Astrocyte (in vitro differentiated cells and primary cell): ENCODE results near the gene C1orf56. TPM values are rescaled to one million over a fixed set of nuclear protein-coding genes. Genes with fewer than 3 reads are reported as not detected.
A peak's percentile ranks its signal among the peaks of the same experiment; 100 is the strongest.

Experiments
- DNase-seq: peaks from one replicate; pipeline ENCODE4 v3.0.0-alpha.2; 2010; ENCODE audit warnings: low read depth
- FAIRE-seq: peaks from 2 replicates; lab custom pipeline; 2011; peaks lifted over from hg19 to GRCh38; lab: Jason Lieb, UNC
- H2AFZ ChIP-seq: 2 replicates; pipeline ENCODE4 v1.6.0; 2012; ENCODE audit warnings: low read depth, low read length, inconsistent platforms
- H3K27ac ChIP-seq: 2 replicates; pipeline ENCODE4 v1.5.1; 2011; ENCODE audit warnings: low read depth, low read length, inconsistent platforms
- H3K27me3 ChIP-seq: 2 replicates; pipeline ENCODE4 v1.6.0; 2011; ENCODE audit warnings: low read length, inconsistent platforms; ENCODE audit not compliant: insufficient read depth
- H3K36me3 ChIP-seq: 2 replicates; pipeline ENCODE4 v1.5.1; 2011; ENCODE audit warnings: low read length, inconsistent platforms; ENCODE audit not compliant: insufficient read depth
- H3K4me1 ChIP-seq: 2 replicates; pipeline ENCODE4 v1.5.1; 2011; ENCODE audit warnings: low read length, inconsistent platforms; ENCODE audit not compliant: insufficient read depth
- H3K4me2 ChIP-seq: 2 replicates; pipeline ENCODE4 v1.6.0; 2012; ENCODE audit warnings: low read length, inconsistent platforms
- H3K4me3 ChIP-seq: 2 replicates; pipeline ENCODE4 v1.5.1; 2011; ENCODE audit warnings: low read depth, mild to moderate bottlenecking, low read length, inconsistent platforms; ENCODE audit not compliant: insufficient read depth
- H3K79me2 ChIP-seq: 2 replicates; pipeline ENCODE4 v1.6.0; 2012; ENCODE audit warnings: mild to moderate bottlenecking, low read length, inconsistent platforms; ENCODE audit not compliant: insufficient read depth
- H3K9ac ChIP-seq: 2 replicates; pipeline ENCODE4 v1.6.0; 2012; ENCODE audit warnings: mild to moderate bottlenecking, low read length, inconsistent platforms
- H3K9me3 ChIP-seq: 2 replicates; pipeline ENCODE4 v1.5.1; 2012; ENCODE audit warnings: low read depth, mild to moderate bottlenecking, low read length, inconsistent platforms; ENCODE audit not compliant: insufficient read depth
- H4K20me1 ChIP-seq: 2 replicates; pipeline ENCODE4 v1.6.0; 2012; ENCODE audit warnings: low read length, inconsistent platforms; ENCODE audit not compliant: insufficient read depth
- H3K27ac Mint-ChIP-seq: one replicate; pipeline ENCODE4 v1.8.0; 2021; ENCODE audit warnings: mild to moderate bottlenecking, mixed read lengths; ENCODE audit not compliant: unreplicated experiment
- H3K27me3 Mint-ChIP-seq: one replicate; pipeline ENCODE4 v1.8.0; 2021; ENCODE audit warnings: low read depth, mixed read lengths; ENCODE audit not compliant: unreplicated experiment
- H3K36me3 Mint-ChIP-seq: one replicate; pipeline ENCODE4 v1.8.0; 2021; ENCODE audit warnings: low read depth, mixed read lengths; ENCODE audit not compliant: unreplicated experiment
- H3K4me1 Mint-ChIP-seq: one replicate; pipeline ENCODE4 v1.8.0; 2021; ENCODE audit warnings: low read depth, mixed read lengths; ENCODE audit not compliant: unreplicated experiment
- H3K4me3 Mint-ChIP-seq: one replicate; pipeline ENCODE4 v1.8.0; 2021; ENCODE audit warnings: mild to moderate bottlenecking, moderate library complexity, mixed read lengths; ENCODE audit not compliant: unreplicated experiment
- H3K9me3 Mint-ChIP-seq: one replicate; pipeline ENCODE4 v1.8.0; 2021; ENCODE audit warnings: mild to moderate bottlenecking, mixed read lengths; ENCODE audit not compliant: unreplicated experiment
- EZH2 ChIP-seq: IDR thresholded peaks from 2 replicates; pipeline ENCODE4 v1.6.1; 2012; ENCODE audit warnings: mild to moderate bottlenecking, low read length, inconsistent platforms; ENCODE audit not compliant: insufficient read depth
- total RNA-seq: library from RNA; stranded (reverse); gene quantifications from 2 replicates; pipeline ENCODE4 v1.2.1, GENCODE V29; 2021
- TF ChIP-seq, protein P1 (sequence below): IDR thresholded peaks from 2 replicates; pipeline ENCODE4 v1.5.1; 2011; ENCODE audit warnings: low read depth, mild to moderate bottlenecking, inconsistent platforms, low read length, moderate library complexity; ENCODE audit not compliant: insufficient read depth

The C1orf56 gene
- total RNA-seq, 1 donor from 2014 or later = 1.3 TPM

DNA sequence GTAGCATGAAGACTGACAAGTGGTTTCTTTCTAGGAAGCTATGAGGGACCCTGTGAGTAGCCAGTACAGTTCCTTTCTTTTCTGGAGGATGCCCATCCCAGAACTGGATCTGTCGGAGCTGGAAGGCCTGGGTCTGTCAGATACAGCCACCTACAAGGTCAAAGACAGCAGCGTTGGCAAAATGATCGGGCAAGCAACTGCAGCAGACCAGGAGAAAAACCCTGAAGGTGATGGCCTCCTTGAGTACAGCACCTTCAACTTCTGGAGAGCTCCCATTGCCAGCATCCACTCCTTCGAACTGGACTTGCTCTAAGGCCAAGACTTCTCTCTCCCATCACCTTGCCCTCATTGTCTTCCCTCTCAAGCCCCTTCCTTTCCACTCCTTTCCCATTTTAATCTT lies 19.6 kb downstream of the C1orf56 start:
- peak overlapping the region; percentile 31 for H3K4me3 Mint-ChIP-seq
- H3K4me3 ChIP-seq = no peak overlapping the region
- peaks cover 24% of the 10 kb centered on the region for H3K4me1 Mint-ChIP-seq
- H3K4me2 ChIP-seq = no peak overlapping the region
- DNase-seq = no peak
- TF ChIP-seq, protein P1, sequence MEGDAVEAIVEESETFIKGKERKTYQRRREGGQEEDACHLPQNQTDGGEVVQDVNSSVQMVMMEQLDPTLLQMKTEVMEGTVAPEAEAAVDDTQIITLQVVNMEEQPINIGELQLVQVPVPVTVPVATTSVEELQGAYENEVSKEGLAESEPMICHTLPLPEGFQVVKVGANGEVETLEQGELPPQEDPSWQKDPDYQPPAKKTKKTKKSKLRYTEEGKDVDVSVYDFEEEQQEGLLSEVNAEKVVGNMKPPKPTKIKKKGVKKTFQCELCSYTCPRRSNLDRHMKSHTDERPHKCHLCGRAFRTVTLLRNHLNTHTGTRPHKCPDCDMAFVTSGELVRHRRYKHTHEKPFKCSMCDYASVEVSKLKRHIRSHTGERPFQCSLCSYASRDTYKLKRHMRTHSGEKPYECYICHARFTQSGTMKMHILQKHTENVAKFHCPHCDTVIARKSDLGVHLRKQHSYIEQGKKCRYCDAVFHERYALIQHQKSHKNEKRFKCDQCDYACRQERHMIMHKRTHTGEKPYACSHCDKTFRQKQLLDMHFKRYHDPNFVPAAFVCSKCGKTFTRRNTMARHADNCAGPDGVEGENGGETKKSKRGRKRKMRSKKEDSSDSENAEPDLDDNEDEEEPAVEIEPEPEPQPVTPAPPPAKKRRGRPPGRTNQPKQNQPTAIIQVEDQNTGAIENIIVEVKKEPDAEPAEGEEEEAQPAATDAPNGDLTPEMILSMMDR = no peak
- TF ChIP-seq EZH2 = no peak
- no peaks in the 10 kb centered on the region for H3K27me3 Mint-ChIP-seq
- no peak for FAIRE-seq
- H3K27ac ChIP-seq = no peak overlapping the region
- peaks cover 17% of the 10 kb centered on the region for H3K36me3 Mint-ChIP-seq
- no peak overlapping the region for H2AFZ ChIP-seq
- H3K9ac ChIP-seq = no peak overlapping the region
- H3K9me3 Mint-ChIP-seq = no peaks in the 10 kb centered on the region
- H3K36me3 ChIP-seq = peaks cover 21% of the 10 kb centered on the region
- H3K9me3 ChIP-seq = no peaks in the 10 kb centered on the region
- peaks cover 13% of the 10 kb centered on the region for H3K4me1 ChIP-seq
- no peaks in the 10 kb centered on the region for H3K27me3 ChIP-seq
- peaks cover 36% of the 10 kb centered on the region for H4K20me1 ChIP-seq
- H3K27ac Mint-ChIP-seq = no peak overlapping the region
- peaks cover 74% of the 10 kb centered on the region for H3K79me2 ChIP-seq

DNA sequence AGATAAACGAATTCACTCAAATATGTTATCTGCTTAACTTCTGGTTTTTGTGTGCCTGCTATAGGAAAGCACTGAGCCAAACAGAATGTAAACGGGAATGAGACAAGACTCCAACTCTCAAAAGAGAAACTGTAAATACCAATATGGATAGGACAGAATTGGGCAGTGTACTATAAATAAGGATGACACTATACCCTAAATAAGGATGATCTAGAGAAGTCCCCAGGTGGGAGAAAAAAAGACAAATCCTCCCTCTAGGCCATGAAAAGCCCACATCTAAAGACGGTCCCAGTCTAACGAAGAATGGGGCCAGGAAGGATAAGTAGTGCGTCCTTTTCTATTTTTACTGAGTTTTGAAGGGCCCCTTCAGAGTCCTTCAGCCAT lies 21.5 kb downstream of the C1orf56 start:
- no peak overlapping the region for H3K4me3 ChIP-seq
- H3K4me2 ChIP-seq = no peak overlapping the region
- H3K27ac ChIP-seq = no peak overlapping the region
- H4K20me1 ChIP-seq = peaks cover 30% of the 10 kb centered on the region
- Mint-ChIP-seq H3K27me3 (no peaks in the 10 kb centered on the region), H3K4me1 (peaks cover 20% of the 10 kb centered on the region), H3K36me3 (peaks cover 16% of the 10 kb centered on the region), H3K4me3 (peak overlapping the region; percentile 5), H3K9me3 (no peaks in the 10 kb centered on the region), H3K27ac (peak overlapping the region; percentile 47)
- H3K4me1 ChIP-seq = peaks cover 2% of the 10 kb centered on the region
- H2AFZ ChIP-seq = no peak overlapping the region
- H3K9ac ChIP-seq = no peak overlapping the region
- peaks cover 20% of the 10 kb centered on the region for H3K36me3 ChIP-seq
- DNase-seq = no peak
- H3K27me3 ChIP-seq = no peaks in the 10 kb centered on the region
- H3K9me3 ChIP-seq = no peaks in the 10 kb centered on the region
- peaks cover 57% of the 10 kb centered on the region for H3K79me2 ChIP-seq
- no peak for FAIRE-seq
- TF ChIP-seq, protein P1 = no peak
- TF ChIP-seq EZH2 = no peak

DNA sequence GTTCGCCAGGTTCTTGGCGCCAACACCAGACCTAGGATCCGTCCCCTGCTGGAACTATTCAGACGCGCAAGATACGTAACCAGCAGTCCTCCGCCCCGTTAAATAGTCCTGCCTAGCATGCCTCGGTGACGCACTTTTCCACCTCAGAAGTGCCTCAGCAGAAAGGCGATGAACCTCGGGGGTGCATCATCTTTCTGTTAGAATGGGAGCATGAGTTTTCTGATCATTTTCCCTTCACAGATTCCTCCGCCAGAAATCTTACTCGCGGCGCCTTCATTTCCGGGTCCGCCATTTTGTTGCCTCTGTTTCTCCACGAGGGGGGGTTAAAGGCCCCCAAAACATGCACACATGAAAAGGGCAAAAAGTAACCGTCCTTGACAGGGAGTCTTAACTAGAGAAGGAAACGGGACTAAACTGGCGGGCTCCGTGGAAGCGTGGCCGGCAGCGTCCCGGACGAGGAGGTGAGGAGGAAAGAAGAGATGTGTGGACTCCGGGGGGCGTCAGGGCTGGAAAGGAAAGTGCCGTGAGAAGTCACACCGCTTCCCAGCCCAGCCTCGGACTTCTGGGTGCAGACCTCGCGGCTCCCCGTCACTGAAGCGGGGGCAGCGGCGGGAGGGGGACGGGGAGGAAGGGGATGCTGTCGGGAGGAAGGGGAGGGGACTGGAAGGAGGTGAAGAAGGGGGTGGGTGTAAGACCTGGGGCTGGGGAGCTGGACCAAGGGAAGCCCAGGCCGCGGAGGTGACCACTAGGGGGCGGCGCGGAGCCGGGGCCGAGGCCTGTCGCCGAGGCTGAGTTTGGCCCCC lies 23.1 kb downstream of the C1orf56 start, which contains the start of gene GABPB2:
Gene GABPB2 (plus strand): TSS at position 288 of the 803 bp plus-strand sequence. CDS start 17,429 bp downstream, outside the sequence.
- Mint-ChIP-seq H3K27ac (peak within 1 kb of the TSS; percentile 93), H3K36me3 (peaks cover 12% of the 10 kb centered on the region), H3K4me1 (peaks cover 9% of the 10 kb centered on the region), H3K9me3 (no peaks in the 10 kb centered on the region), H3K27me3 (no peaks in the 10 kb centered on the region), H3K4me3 (peak within 1 kb of the TSS; percentile 89)
- DNase-seq (peak; percentile 99), FAIRE-seq (no peak)
- peaks cover 16% of the 10 kb centered on the region for H4K20me1 ChIP-seq
- peaks cover 41% of the 10 kb centered on the region for H3K79me2 ChIP-seq
- TF ChIP-seq, protein P1 = peak; percentile 48
- no peak for TF ChIP-seq EZH2
- H3K36me3 ChIP-seq = peaks cover 16% of the 10 kb centered on the region
- peak within 1 kb of the TSS; percentile 87 for H2AFZ ChIP-seq
- H3K27me3 ChIP-seq = no peaks in the 10 kb centered on the region
- H3K9ac ChIP-seq = peak within 1 kb of the TSS; percentile 96
- peak within 1 kb of the TSS; percentile 74 for H3K4me3 ChIP-seq
- peak within 1 kb of the TSS; percentile 96 for H3K27ac ChIP-seq
- peak within 1 kb of the TSS; percentile 94 for H3K4me2 ChIP-seq
- H3K9me3 ChIP-seq = no peaks in the 10 kb centered on the region
- H3K4me1 ChIP-seq = peaks cover 2% of the 10 kb centered on the region
